IPS DF 6.9 (cell line): Measurements from ENCODE around the gene MAPT.
A peak's percentile ranks its signal among the peaks of the same experiment; 100 is the strongest.

Source experiments
- DNase-seq: peaks from one replicate; pipeline ENCODE4 v3.0.0-alpha.2; 2013; ENCODE audit warnings: low read depth, low spot score
- H3K27ac ChIP-seq: one replicate; pipeline ENCODE4 v1.5.1; 2013; ENCODE audit warnings: low read length, control low read depth
- H3K27me3 ChIP-seq: 2 replicates; pipeline ENCODE4 v1.6.1; 2013; ENCODE audit warnings: mild to moderate bottlenecking, low read length; ENCODE audit not compliant: control insufficient read depth, insufficient read depth
- H3K36me3 ChIP-seq: 2 replicates; pipeline ENCODE4 v1.6.1; 2013; ENCODE audit warnings: low read length; ENCODE audit not compliant: control insufficient read depth, insufficient read depth
- H3K4me1 ChIP-seq: 2 replicates; pipeline ENCODE4 v1.6.1; 2013; ENCODE audit warnings: low read length; ENCODE audit not compliant: control insufficient read depth, insufficient read depth
- H3K4me3 ChIP-seq: 2 replicates; pipeline ENCODE4 v1.5.1; 2013; ENCODE audit warnings: mild to moderate bottlenecking, low read length
- H3K9me3 ChIP-seq: 2 replicates; pipeline ENCODE4 v1.6.1; 2013; ENCODE audit warnings: low read length, inconsistent platforms; ENCODE audit not compliant: control insufficient read depth, insufficient read depth
- WGBS: extraction: QIAGEN DNeasy Blood & Tissue Kit; methylation state at CpG from one replicate; pipeline ENCODE4 v1.1.7; 2013; ENCODE audit warnings: mixed read lengths, missing lambda C conversion rate; ENCODE audit not compliant: insufficient read length, insufficient coverage; 5-methylcytosine and 5-hydroxymethylcytosine counted together

Gene MAPT

DNA sequence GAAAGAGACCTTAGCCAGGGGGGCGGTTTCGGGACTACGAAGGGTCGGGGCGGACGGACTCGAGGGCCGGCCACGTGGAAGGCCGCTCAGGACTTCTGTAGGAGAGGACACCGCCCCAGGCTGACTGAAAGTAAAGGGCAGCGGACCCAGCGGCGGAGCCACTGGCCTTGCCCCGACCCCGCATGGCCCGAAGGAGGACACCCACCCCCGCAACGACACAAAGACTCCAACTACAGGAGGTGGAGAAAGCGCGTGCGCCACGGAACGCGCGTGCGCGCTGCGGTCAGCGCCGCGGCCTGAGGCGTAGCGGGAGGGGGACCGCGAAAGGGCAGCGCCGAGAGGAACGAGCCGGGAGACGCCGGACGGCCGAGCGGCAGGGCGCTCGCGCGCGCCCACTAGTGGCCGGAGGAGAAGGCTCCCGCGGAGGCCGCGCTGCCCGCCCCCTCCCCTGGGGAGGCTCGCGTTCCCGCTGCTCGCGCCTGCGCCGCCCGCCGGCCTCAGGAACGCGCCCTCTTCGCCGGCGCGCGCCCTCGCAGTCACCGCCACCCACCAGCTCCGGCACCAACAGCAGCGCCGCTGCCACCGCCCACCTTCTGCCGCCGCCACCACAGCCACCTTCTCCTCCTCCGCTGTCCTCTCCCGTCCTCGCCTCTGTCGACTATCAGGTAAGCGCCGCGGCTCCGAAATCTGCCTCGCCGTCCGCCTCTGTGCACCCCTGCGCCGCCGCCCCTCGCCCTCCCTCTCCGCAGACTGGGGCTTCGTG is at the start of gene MAPT:
Gene MAPT (plus strand): TSS at position 533 of the 763 bp plus-strand sequence. CDS start 67,784 bp downstream, outside the sequence.
- peaks cover 2% of the 10 kb centered on the region; the same call in 1 of the 2 replicates for H3K36me3 ChIP-seq
- peak; percentile 75 for DNase-seq
- peak within 1 kb of the TSS; percentile 49; the same call in 1 of the 2 replicates for H3K4me3 ChIP-seq
- no peaks in the 10 kb centered on the region for H3K9me3 ChIP-seq
- H3K4me1 ChIP-seq = peaks cover 2% of the 10 kb centered on the region
- no CpG with 5 or more reads among the region's 97 CpGs for WGBS
- H3K27ac ChIP-seq = no peak within 1 kb of the TSS
- peaks cover 41% of the 10 kb centered on the region for H3K27me3 ChIP-seq

DNA sequence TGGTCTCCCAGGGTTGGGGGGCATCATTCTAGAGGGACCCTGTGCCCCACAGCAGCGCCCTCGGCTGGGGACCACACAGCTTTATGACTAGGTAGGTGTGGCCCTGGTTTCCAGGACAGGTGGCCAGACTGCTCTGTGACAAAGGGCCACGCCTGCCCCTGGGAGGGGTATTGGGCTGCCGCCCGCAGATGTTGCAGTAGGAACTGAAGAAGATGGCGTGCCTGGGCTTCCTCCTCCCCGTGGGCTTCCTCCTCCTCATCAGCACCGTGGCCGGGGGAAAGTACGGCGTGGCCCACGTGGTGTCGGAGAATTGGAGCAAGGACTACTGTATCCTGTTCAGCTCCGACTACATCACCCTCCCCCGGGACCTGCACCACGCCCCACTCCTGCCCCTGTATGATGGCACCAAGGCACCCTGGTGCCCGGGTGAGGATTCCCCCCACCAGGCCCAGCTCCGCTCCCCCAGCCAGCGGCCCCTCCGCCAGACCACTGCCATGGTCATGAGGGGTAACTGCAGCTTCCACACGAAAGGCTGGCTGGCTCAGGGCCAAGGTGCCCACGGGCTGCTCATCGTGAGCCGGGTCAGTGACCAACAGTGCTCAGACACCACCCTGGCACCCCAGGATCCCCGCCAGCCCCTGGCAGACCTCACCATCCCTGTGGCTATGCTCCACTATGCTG is 49.5 kb upstream of the MAPT start, which contains the start of gene SPPL2C:
Gene SPPL2C (plus strand): TSS at position 187 of the 681 bp plus-strand sequence. CDS start 26 bp downstream, at position 213.
- H3K27ac ChIP-seq = no peak within 1 kb of the TSS
- no peak within 1 kb of the TSS for H3K4me3 ChIP-seq
- H3K4me1 ChIP-seq = no peaks in the 10 kb centered on the region
- no CpG with 5 or more reads among the region's 25 CpGs for WGBS
- DNase-seq = no peak
- no peaks in the 10 kb centered on the region for H3K27me3 ChIP-seq
- no peaks in the 10 kb centered on the region for H3K36me3 ChIP-seq
- no peaks in the 10 kb centered on the region for H3K9me3 ChIP-seq

DNA sequence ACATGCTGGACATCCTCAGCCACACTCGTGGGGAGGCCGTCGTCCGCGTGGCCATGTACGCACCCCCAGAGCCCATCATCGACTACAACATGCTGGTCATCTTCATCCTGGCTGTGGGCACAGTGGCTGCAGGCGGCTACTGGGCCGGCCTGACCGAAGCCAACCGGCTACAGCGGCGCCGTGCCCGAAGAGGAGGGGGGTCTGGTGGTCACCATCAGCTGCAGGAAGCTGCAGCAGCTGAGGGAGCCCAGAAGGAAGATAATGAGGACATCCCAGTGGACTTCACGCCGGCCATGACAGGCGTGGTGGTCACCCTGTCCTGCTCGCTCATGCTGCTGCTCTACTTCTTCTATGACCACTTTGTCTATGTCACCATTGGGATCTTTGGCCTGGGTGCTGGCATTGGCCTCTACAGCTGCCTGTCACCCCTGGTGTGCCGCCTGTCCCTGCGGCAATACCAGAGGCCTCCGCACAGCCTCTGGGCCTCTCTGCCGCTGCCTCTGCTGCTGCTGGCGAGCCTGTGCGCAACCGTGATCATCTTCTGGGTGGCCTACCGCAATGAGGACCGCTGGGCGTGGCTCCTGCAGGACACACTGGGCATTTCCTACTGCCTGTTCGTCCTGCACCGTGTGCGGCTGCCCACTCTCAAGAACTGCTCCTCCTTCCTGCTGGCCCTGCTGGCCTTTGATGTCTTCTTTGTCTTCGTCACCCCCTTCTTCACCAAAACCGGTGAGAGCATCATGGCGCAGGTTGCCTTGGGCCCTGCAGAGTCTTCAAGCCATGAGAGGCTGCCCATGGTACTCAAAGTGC is 48.8 kb upstream of the MAPT start:
- Histone ChIP-seq H3K36me3 (no peaks in the 10 kb centered on the region), H3K27me3 (no peaks in the 10 kb centered on the region), H3K9me3 (no peaks in the 10 kb centered on the region), H3K4me3 (no peak overlapping the region), H3K4me1 (no peaks in the 10 kb centered on the region), H3K27ac (no peak overlapping the region)
- no peak for DNase-seq
- WGBS = no CpG with 5 or more reads among the region's 35 CpGs

DNA sequence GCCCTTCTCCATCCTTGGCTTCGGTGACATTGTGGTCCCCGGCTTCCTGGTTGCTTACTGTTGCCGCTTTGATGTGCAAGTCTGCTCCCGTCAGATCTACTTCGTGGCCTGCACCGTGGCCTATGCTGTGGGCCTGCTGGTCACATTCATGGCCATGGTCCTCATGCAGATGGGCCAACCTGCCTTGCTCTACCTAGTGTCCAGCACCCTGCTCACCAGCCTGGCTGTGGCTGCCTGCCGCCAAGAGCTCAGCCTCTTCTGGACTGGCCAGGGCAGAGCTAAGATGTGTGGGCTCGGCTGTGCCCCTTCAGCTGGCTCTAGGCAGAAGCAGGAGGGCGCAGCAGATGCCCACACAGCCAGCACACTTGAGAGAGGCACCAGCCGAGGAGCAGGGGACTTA is 48.1 kb upstream of the MAPT start:
- H3K36me3 ChIP-seq = no peaks in the 10 kb centered on the region
- no peaks in the 10 kb centered on the region for H3K9me3 ChIP-seq
- H3K27ac ChIP-seq = no peak overlapping the region
- WGBS = no CpG with 5 or more reads among the region's 10 CpGs
- DNase-seq = no peak
- no peaks in the 10 kb centered on the region for H3K4me1 ChIP-seq
- no peak overlapping the region for H3K4me3 ChIP-seq
- H3K27me3 ChIP-seq = no peaks in the 10 kb centered on the region

DNA sequence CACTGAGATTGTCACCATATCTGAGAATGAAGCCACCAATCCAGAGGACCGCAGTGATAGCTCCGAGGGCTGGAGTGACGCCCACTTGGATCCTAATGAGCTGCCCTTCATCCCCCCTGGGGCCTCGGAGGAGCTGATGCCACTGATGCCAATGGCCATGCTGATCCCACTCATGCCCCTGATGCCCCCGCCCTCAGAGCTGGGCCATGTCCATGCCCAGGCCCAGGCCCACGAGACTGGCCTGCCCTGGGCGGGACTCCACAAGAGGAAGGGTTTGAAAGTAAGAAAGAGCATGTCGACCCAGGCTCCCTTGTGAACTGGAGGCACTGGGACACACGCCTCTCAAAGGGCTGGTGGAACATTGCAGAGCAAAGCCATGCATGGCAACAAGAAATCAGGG is 47.7 kb upstream of the MAPT start:
- no peak for DNase-seq
- H3K4me1 ChIP-seq = no peaks in the 10 kb centered on the region
- no CpG with 5 or more reads among the region's 9 CpGs for WGBS
- H3K27ac ChIP-seq = no peak overlapping the region
- H3K9me3 ChIP-seq = no peaks in the 10 kb centered on the region
- no peak overlapping the region for H3K4me3 ChIP-seq
- H3K27me3 ChIP-seq = no peaks in the 10 kb centered on the region
- H3K36me3 ChIP-seq = no peaks in the 10 kb centered on the region

DNA sequence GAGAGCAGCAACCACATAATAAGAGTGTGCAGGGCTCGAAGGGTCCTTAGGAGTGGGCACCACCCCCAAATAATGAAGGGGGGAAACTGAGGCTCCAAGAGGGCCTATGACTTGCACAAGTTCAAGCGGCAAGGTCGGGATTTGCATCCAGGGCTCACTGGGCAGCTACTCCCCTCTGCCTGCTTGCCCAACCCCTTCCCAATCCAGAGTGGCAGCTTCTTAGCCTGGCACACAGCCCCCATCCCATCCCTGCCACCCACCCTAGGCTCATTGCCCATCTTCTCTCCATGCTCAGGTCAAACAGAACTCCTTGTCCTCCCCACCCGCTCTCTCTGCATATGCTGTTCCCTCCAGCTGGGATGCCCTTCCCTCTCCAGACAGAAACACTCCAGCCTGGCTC is 47.3 kb upstream of the MAPT start:
- no peak overlapping the region for H3K4me3 ChIP-seq
- DNase-seq = no peak
- no peaks in the 10 kb centered on the region for H3K9me3 ChIP-seq
- no peaks in the 10 kb centered on the region for H3K27me3 ChIP-seq
- no CpG with 5 or more reads among the region's 4 CpGs for WGBS
- H3K27ac ChIP-seq = no peak overlapping the region
- H3K4me1 ChIP-seq = no peaks in the 10 kb centered on the region
- H3K36me3 ChIP-seq = no peaks in the 10 kb centered on the region

DNA sequence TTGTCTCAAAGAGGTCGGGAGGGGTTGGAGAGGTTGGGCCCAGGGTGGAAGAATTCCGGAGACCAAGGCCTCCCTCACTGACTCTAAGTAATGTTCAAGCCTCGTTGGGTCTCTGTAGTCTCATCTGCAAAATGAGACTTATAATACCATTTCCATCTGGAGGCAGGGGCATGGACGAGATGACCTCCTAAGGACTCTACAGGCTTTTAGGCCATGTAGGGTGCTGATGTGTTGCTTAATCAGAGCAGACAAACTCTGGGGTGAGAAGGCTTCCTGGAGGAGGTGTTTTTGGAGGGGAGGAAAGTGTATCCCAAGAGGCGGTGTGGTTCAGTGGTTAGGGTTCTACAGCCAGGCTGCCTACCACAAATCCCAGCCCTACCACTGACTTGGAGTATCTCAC is 46.6 kb upstream of the MAPT start:
- Histone ChIP-seq H3K9me3 (no peaks in the 10 kb centered on the region), H3K4me3 (no peak overlapping the region), H3K36me3 (no peaks in the 10 kb centered on the region), H3K27ac (no peak overlapping the region), H3K4me1 (no peaks in the 10 kb centered on the region), H3K27me3 (no peaks in the 10 kb centered on the region)
- no peak for DNase-seq
- no CpG with 5 or more reads among the region's 5 CpGs for WGBS

DNA sequence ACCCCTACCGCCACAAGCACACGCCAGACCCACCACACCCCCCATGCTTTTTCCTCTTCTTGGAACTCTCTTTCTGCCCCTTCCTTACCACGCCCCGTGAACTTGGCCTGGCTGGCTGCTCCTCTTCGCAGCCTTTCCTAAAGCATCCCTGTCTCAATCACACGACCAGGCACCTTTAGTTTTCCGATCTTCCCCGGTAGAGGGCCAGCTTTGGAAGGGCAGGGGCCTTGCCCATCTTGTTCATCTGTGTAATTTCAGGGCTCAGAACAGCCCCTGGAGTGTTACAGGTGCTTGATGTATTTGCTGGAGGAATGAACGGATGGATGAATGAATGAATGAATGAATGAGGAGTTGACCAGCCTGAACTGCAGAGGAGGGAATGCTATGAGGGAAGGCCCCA is 45.9 kb upstream of the MAPT start:
- Histone ChIP-seq H3K4me3 (no peak overlapping the region), H3K27me3 (no peaks in the 10 kb centered on the region), H3K36me3 (no peaks in the 10 kb centered on the region), H3K9me3 (no peaks in the 10 kb centered on the region), H3K4me1 (no peaks in the 10 kb centered on the region), H3K27ac (no peak overlapping the region)
- no CpG with 5 or more reads among the region's 9 CpGs for WGBS
- no peak for DNase-seq

DNA sequence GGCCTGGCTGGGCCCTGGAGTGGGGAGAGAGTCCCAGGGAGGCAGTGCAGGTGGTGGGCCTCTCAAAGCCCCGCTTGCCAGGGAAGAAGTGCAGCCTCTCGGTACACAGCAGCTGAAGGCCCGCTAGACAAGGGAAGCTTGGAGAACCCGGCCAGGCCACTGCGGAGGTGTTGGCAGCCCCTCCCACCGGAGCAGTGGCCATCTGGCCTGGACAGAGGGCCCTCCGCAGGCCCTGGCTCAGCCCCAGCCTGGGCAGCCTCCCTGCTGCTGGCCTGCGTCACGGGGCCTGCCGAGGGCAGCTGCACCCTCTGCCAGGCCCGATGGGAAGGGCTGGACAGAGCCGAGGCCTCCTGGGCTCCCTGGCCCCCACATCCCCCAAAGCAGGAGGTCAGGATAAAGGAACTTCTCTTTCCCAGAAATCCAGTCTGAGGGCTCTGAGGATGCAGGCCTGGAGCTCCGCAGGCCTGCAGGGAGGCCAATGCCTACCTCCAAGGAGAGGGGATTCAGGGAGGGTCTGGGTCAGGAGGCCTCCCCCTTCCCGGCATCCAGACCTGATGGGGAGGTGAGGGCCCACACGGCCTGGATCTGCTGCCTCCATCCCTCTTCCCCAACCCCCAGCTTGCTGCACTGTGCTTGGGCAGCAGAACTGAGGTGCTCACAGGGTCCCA is 45.4 kb upstream of the MAPT start:
- WGBS = no CpG with 5 or more reads among the region's 15 CpGs
- Histone ChIP-seq H3K9me3 (no peaks in the 10 kb centered on the region), H3K4me1 (no peaks in the 10 kb centered on the region), H3K36me3 (no peaks in the 10 kb centered on the region), H3K4me3 (no peak overlapping the region), H3K27ac (no peak overlapping the region), H3K27me3 (no peaks in the 10 kb centered on the region)
- DNase-seq = no peak

DNA sequence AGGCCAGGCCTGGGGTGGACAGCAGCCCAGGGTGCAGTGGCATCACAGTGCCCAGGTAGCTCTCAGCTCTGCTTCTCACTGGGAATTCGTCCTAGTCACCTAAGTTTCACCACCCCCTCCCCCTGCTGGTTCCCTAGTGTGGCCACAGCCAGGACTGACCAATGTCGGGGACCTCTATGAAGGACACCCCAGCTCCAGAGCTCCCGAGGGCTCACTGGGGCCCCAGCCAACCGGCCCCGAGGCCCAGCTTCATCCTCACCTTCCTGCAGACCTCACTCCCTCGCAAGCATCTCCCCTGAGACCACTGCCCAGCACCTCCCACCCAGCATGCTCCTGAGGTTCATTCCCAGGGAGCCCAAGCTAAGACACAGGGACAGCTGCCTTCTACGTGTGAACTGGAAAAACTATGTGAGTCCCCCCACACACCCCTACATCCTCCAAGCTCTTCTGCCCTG is 44.8 kb upstream of the MAPT start:
- no peak for DNase-seq
- no peak overlapping the region for H3K27ac ChIP-seq
- WGBS = no CpG with 5 or more reads among the region's 7 CpGs
- H3K4me1 ChIP-seq = no peaks in the 10 kb centered on the region
- no peaks in the 10 kb centered on the region for H3K9me3 ChIP-seq
- no peaks in the 10 kb centered on the region for H3K27me3 ChIP-seq
- H3K4me3 ChIP-seq = no peak overlapping the region
- H3K36me3 ChIP-seq = no peaks in the 10 kb centered on the region
